Measurements from ENCODE around the gene FUT9.

- TF ChIP-seq CTCF (IDR thresholded peaks at IDR 0.05; ENCODE audit: control extremely low read depth in 1 of 3, insufficient read depth in 1 of 3, low read depth in 1 of 3, low read length in 3 of 3) (no peak), ZNF274 (IDR thresholded peaks at IDR 0.05; ENCODE audit: borderline replicate concordance, extremely low read depth, low read length) (no peak)
Measured at GRCh38 chr6:96212066-96212465, 196.3 kb downstream of the FUT9 start.
